Panc1 (cell line): ENCODE results near the gene CANX. TPM values are rescaled to one million over a fixed set of nuclear protein-coding genes. Genes with fewer than 3 reads are reported as not detected.
"Not testable (repeated sequence)": the region's sequence is repeated elsewhere in the genome, so short reads cannot be mapped to it uniquely, and the experiment has no call there.

Experiments
- ATAC-seq: fragments of 200-7000 bp; cut with Tn5 transposase; 2 replicates; pipeline ENCODE4 v1.9.1; 2020; ENCODE audit warnings: mild to moderate bottlenecking, moderate library complexity
- Bru-seq: library from RNA; stranded (reverse); fragments of 400-500 nt; gene quantifications from one replicate; lab custom pipeline; 2021; lab: Mats Ljungman, UMichigan
- BruChase-seq, 2 experiments: library from RNA; stranded (reverse); fragments of 400-500 nt; gene quantifications; one replicate each; lab custom pipeline; 2021; lab: Mats Ljungman, UMichigan
- BruUV-seq: library from RNA; stranded (reverse); fragments of 400-500 nt; replicated peaks from 2 replicates; lab custom pipeline; 2021; lab: Mats Ljungman, UMichigan
- CTCF ChIA-PET: fragments of 300-600 bp; sonication (Branson Sonifier 250); formaldehyde crosslinking; loops from one replicate; lab custom pipeline; 2022; ENCODE audit warnings: antibody characterized with exemption; lab: Charles Lee
- POLR2A ChIA-PET: fragments of 300-600 bp; sonication (Branson Sonifier 250); formaldehyde crosslinking; loops from one replicate; lab custom pipeline; 2022; ENCODE audit warnings: antibody characterized with exemption; lab: Charles Lee
- DNase-seq: peaks from one replicate; pipeline ENCODE4 v3.0.0-alpha.2; 2010; ENCODE audit warnings: low read depth, low spot score
- H3K27ac ChIP-seq: 2 replicates; pipeline ENCODE4 v1.5.1; 2011; ENCODE audit warnings: mild to moderate bottlenecking, low read length, inconsistent platforms
- H3K27me3 ChIP-seq: fragments of 200-500 bp; sonication (Bioruptor generic); 2 replicates; pipeline ENCODE4 v1.6.0; 2014; ENCODE audit warnings: low read length, inconsistent platforms; ENCODE audit not compliant: control insufficient read depth, insufficient read depth
- H3K36me3 ChIP-seq: fragments of 200-500 bp; sonication (Bioruptor generic); 2 replicates; pipeline ENCODE4 v1.5.1; 2014; ENCODE audit warnings: inconsistent platforms, mild to moderate bottlenecking, low read length, moderate library complexity; ENCODE audit not compliant: control insufficient read depth, insufficient read depth
- H3K4me1 ChIP-seq: 2 replicates; pipeline ENCODE4 v1.5.1; 2011; ENCODE audit warnings: inconsistent platforms, mild to moderate bottlenecking, low read length, moderate library complexity; ENCODE audit not compliant: control insufficient read depth, insufficient read depth
- H3K4me3 ChIP-seq, 2 experiments: 2 replicates each; pipeline ENCODE4 v1.5.1; 2011 to 2012; ENCODE audit warnings: low read depth in 2 of 2, low read length in 2 of 2, mild to moderate bottlenecking in 2 of 2, inconsistent platforms in 1 of 2, moderate library complexity in 1 of 2
- H3K9me3 ChIP-seq: fragments of 200-500 bp; sonication (Bioruptor generic); 2 replicates; pipeline ENCODE4 v1.5.1; 2014; ENCODE audit warnings: low read depth, mild to moderate bottlenecking, inconsistent platforms, low read length, moderate library complexity; ENCODE audit not compliant: control insufficient read depth, insufficient read depth
- POLR2AphosphoS5 ChIP-seq: IDR thresholded peaks from 2 replicates; pipeline ENCODE4 v1.6.1; 2012; ENCODE audit warnings: mild to moderate bottlenecking, low read depth, low read length, moderate library complexity
- SIN3A ChIP-seq: IDR thresholded peaks from 2 replicates; pipeline ENCODE4 v1.6.1; 2012; ENCODE audit warnings: low read depth, mild to moderate bottlenecking, low read length, moderate library complexity, borderline replicate concordance; ENCODE audit not compliant: insufficient read depth
- in situ Hi-C: cut with HindIII; loops from 2 replicates; pipeline ENCODE4 v1.10.0; 2016; ENCODE audit warnings: low sequenced_read_pairs, low pct_unique_long_range_greater_than_20kb
- intact Hi-C: fragments of 100-400 bp; cut with micrococcal nuclease; formaldehyde crosslinking; loops from one replicate; pipeline ENCODE4 v1.10.0; 2022; ENCODE audit not compliant: unreplicated experiment
- long read RNA-seq: library from polyadenylated mRNA; unstranded; transcript quantifications from one replicate; pipeline ENCODE4 v2.0.0, GENCODE V29; 2021; ENCODE audit not compliant: unreplicated experiment
- polyA plus RNA-seq: library from polyadenylated mRNA; unstranded; fragments of >200 nt; gene quantifications from one replicate; pipeline ENCODE4 v1.2.1, GENCODE V29; 2012; ENCODE audit warnings: missing spikeins; ENCODE audit not compliant: insufficient read length
- total RNA-seq: library from RNA; stranded (reverse); gene quantifications from one replicate; pipeline ENCODE4 v1.2.1, GENCODE V29; 2021; ENCODE audit not compliant: unreplicated experiment

The CANX gene, protein sequence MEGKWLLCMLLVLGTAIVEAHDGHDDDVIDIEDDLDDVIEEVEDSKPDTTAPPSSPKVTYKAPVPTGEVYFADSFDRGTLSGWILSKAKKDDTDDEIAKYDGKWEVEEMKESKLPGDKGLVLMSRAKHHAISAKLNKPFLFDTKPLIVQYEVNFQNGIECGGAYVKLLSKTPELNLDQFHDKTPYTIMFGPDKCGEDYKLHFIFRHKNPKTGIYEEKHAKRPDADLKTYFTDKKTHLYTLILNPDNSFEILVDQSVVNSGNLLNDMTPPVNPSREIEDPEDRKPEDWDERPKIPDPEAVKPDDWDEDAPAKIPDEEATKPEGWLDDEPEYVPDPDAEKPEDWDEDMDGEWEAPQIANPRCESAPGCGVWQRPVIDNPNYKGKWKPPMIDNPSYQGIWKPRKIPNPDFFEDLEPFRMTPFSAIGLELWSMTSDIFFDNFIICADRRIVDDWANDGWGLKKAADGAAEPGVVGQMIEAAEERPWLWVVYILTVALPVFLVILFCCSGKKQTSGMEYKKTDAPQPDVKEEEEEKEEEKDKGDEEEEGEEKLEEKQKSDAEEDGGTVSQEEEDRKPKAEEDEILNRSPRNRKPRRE
- total RNA-seq (707 TPM), Bru-seq, nascent RNA (percentile 97 among the genes with signal in this experiment), BruChase-seq, experiment 1, labeled RNA remaining after a 2-hour chase (percentile 99 among the genes with signal in this experiment), BruChase-seq, experiment 2, labeled RNA remaining after a 6-hour chase (percentile 99 among the genes with signal in this experiment)
- polyA plus RNA-seq, result 630 TPM
- long read RNA-seq, full-length matches to known transcripts, result 1,196 of 1,436 reads
- long read RNA-seq, partial matches to known transcripts, result 137 of 1,436 reads
- long read RNA-seq, other reads (novel, unspliced or antisense), result 103 of 1,436 reads

DNA sequence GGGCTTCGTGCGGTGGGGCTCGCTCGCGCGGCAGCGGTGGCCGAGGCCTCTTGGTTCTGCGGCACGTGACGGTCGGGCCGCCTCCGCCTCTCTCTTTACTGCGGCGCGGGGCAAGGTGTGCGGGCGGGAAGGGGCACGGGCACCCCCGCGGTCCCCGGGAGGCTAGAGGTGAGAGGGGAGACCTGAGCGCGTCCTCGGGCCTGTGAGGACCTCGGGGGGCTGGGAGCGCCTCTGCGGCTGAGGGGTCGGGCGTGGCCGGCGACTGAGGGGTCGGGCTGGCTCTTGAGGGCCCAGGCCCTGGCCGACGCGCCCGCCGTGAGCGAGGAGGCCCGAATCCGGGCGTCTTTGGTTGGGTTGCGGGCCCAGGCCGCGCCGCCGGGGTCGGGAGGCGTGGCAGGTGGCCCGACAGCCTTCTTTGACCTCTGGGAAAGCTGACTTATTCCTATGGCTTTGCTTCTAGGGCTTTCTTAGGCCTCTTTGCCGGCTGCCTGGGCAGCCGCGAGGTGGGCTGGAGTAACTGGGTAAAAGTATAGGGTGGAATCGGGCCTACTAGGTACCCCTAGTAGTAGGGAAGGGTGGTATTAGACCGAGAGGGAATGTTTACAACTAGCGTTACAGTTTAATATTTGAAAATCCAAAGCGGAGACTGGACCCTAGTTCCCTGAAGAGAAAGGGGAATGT, at the start of gene CANX:
Gene CANX, plus strand, starts transcription at position 33 of the 681 bp plus-strand sequence. CDS start 6,715 bp downstream, outside the sequence.
- ATAC-seq (peak; percentile 14), DNase-seq (no peak)
- TF ChIP-seq SIN3A (peak; percentile 97), POLR2AphosphoS5 (no peak)
- peaks cover 13% of the 10 kb centered on the region; the same call in 1 of the 2 replicates for H3K36me3 ChIP-seq
- ChIA-PET CTCF (no interaction called here), POLR2A (no interaction called here)
- in situ Hi-C loops, result no loop called here
- peaks cover 14% of the 10 kb centered on the region; the same call in 1 of the 2 replicates for H3K4me1 ChIP-seq
- H3K27me3 ChIP-seq, result no peaks in the 10 kb centered on the region
- peak within 1 kb of the TSS; percentile 69 to 96 for H3K4me3 ChIP-seq
- intact Hi-C loops, result no loop called here
- H3K27ac ChIP-seq, result peak within 1 kb of the TSS; percentile 99
- H3K9me3 ChIP-seq, result no peaks in the 10 kb centered on the region
- no TSS peak for BruUV-seq

DNA sequence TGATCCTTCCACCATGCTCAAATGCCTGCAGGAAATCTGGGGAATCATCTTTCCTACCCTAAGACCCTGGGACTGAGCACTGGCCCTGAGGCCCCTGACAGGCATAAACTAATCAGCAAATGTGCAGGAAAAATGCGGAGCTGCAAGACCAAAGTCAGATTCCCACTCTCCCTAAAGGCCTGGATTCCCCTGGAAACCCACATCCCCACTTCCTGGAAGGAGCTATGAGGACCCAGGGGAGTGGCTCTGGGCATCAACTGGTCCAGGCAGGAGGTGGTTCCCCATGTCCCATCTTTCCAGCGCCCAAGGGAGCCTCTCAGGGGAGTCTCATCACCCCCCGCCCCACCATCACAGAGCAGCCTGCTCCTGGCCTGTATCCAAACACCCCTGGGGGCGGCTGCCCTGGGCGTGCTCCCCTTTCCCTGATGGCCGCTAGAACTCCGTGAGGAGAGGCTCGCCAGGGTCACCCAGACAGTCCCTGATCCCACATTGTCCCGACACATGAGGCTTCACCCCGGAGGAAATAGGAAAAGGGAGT, 49.5 kb upstream of the CANX start:
- in situ Hi-C loops, H3K27ac ChIP-seq, H3K4me3 ChIP-seq, DNase-seq, H3K36me3 ChIP-seq, H3K27me3 ChIP-seq, H3K4me1 ChIP-seq, ATAC-seq, intact Hi-C loops, CTCF ChIA-PET, BruUV-seq, POLR2A ChIA-PET, H3K9me3 ChIP-seq: not testable (repeated sequence)

DNA sequence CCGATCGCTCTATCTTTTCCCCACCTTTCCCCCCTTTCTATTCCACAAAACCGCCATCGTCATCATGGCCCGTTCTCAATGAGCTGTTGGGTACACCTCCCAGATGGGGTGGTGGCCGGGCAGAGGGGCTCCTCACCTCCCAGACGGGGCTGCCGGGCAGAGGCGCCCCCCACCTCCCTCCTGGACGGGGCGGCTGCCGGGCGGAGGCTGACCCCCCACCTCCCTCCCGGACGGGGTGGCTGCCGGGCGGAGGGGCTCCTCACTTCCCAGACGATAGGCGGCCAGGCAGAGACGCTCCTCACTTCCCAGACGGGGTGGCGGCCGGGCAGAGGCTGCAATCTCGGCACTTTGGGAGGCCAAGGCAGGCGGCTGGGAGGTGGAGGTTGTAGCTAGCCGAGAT, 48.5 kb upstream of the CANX start:
- CTCF ChIA-PET, result not testable (repeated sequence)

DNA sequence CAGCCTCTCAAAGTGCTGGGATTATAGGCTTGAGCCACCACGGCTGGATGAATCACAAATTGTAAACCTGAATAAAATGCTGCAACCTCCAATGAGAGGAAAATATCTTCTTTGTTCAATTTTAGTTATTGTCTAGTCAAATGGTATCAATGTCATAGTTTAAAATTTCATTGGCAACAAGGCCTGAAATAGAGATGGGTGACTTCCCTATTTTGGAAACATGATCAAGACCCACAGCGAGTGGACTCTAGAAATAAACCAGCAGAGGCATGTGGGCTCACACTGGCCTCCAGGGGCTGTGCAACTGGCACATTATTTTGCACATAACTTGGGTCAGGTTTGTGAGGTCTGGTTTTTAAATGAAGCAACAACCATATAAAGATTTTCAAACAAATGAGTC, 45.6 kb upstream of the CANX start:
- H3K27me3 ChIP-seq, H3K4me1 ChIP-seq, intact Hi-C loops, H3K36me3 ChIP-seq, BruUV-seq, ATAC-seq, DNase-seq, CTCF ChIA-PET, in situ Hi-C loops, H3K4me3 ChIP-seq, POLR2A ChIA-PET, H3K9me3 ChIP-seq, H3K27ac ChIP-seq: not testable (repeated sequence)

More for the DNA sequence above, 48.5 kb upstream of the CANX start:
- H3K27me3 ChIP-seq, intact Hi-C loops, H3K4me1 ChIP-seq, DNase-seq, H3K27ac ChIP-seq, in situ Hi-C loops, H3K36me3 ChIP-seq, POLR2A ChIA-PET, H3K9me3 ChIP-seq, H3K4me3 ChIP-seq, ATAC-seq, BruUV-seq: not testable (repeated sequence)

DNA sequence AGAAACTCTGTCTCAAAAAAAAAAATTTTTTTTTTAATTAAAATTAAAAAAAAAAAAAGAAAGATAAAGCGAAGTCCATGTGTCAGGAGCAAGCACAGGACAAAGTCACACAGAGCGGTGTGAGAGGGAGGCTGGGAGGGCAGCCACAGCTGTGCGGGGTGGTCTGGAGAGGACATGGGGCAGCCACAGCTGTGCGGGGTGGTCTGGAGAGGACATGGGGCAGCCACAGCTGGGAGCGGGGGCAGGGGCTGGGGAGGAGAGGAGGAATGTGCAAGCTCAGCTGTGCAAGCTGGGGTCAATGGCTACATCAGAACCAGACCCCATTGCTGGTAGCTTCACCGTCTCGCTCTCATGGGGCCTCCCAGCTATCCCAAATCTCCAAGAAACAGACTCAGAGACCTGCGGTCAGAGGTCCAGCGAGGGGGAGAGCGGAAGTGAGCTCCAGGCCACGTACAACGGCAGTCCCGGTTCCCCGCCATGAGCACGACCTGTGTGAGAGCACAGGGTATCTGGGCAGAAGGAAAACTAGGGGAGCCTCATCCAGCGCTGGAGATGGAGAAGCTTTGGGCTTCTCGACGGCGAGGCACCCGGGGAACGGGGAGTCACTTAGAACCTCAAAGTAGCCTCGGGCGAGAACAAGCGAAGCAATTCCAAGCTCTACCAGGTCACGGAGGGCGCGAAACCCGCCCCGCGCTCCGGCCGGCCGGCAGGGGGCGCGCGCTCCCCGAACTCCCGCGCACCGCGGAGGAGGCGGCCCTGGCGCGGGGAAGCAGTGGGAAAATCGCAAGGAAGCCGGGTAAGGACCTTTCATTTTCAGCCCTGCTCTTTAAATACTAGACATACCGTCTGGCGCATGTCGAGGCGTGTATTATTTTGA, 41.2 kb upstream of the CANX start:
- H3K9me3 ChIP-seq, H3K4me3 ChIP-seq, H3K27ac ChIP-seq, H3K27me3 ChIP-seq, BruUV-seq, POLR2A ChIA-PET, DNase-seq, intact Hi-C loops, in situ Hi-C loops, CTCF ChIA-PET, H3K4me1 ChIP-seq, H3K36me3 ChIP-seq: not testable (repeated sequence)
- ATAC-seq, result peak; percentile 98
